ENCODE measurements around the gene TMEM59.

Gene TMEM59

GRCh38 chr1:53982034-53982762 lies 70.8 kb downstream of the TMEM59 start:
- DNase-seq (ENCODE audit: low spot score) = peak; percentile 76

- DNase-seq (ENCODE audit: low spot score) = no peak
Measured at GRCh38 chr1:53981220-53981619, 71.8 kb downstream of the TMEM59 start.

GRCh38 chr1:53979712-53980450 lies 73.1 kb downstream of the TMEM59 start:
- no peak for DNase-seq (ENCODE audit: low spot score)

Measured in hepatic stellate cell (primary cell).